Liver (tissue), 9 donors: ENCODE results near the gene GSTT2B. TPM values are rescaled to one million over a fixed set of nuclear protein-coding genes. Genes with fewer than 3 reads are reported as not detected.

ENCODE experiments used
- DNase-seq: peaks from one replicate; pipeline ENCODE4 v3.0.0-alpha.2; 2017; ENCODE audit warnings: low spot score
- H3K27ac ChIP-seq, 2 donors: one replicate each; pipeline ENCODE4 v1.7.0; 2013; ENCODE audit warnings: inconsistent platforms in 2 of 2, low read length in 2 of 2, control low read depth in 1 of 2, low read depth in 1 of 2, mild to moderate bottlenecking in 1 of 2
- H3K27me3 ChIP-seq, 4 donors: one replicate each; pipeline versions ENCODE4 v1.6.1 to v1.7.0; 2013; ENCODE audit warnings: low read length in 3 of 4, inconsistent platforms in 1 of 4, mild to moderate bottlenecking in 1 of 4, moderate library complexity in 1 of 4; ENCODE audit not compliant: control insufficient read depth in 4 of 4, insufficient read depth in 4 of 4
- H3K36me3 ChIP-seq, 4 donors: one replicate each; pipeline versions ENCODE4 v1.6.1 to v1.7.0; 2013; ENCODE audit warnings: low read length in 3 of 4, mild to moderate bottlenecking in 3 of 4, low read depth in 1 of 4, moderate library complexity in 1 of 4; ENCODE audit not compliant: control insufficient read depth in 4 of 4, insufficient read depth in 3 of 4
- H3K4me1 ChIP-seq, 4 donors: one replicate each; pipeline versions ENCODE4 v1.6.1 to v1.7.0; 2013; ENCODE audit warnings: low read length in 3 of 4, mild to moderate bottlenecking in 3 of 4, moderate library complexity in 1 of 4; ENCODE audit not compliant: control insufficient read depth in 4 of 4, insufficient read depth in 4 of 4
- H3K4me3 ChIP-seq, 3 donors: one replicate each; pipeline versions ENCODE4 v1.6.1 to v1.7.0; 2013; ENCODE audit warnings: low read length in 3 of 3, control low read depth in 1 of 3, low read depth in 1 of 3, mild to moderate bottlenecking in 1 of 3
- H3K9ac ChIP-seq, 2 donors: one replicate each; pipeline ENCODE4 v1.7.0; 2013; ENCODE audit warnings: low read length in 2 of 2, mild to moderate bottlenecking in 2 of 2, moderate library complexity in 2 of 2, control low read depth in 1 of 2, low read depth in 1 of 2
- H3K9me3 ChIP-seq, 4 donors: one replicate each; pipeline versions ENCODE4 v1.6.1 to v1.7.0; 2013; ENCODE audit warnings: low read length in 3 of 4; ENCODE audit not compliant: control insufficient read depth in 4 of 4
- ATF3 ChIP-seq: IDR thresholded peaks from 2 replicates; pipeline ENCODE4 v1.6.1; 2016; ENCODE audit warnings: antibody characterized with exemption
- EGR1 ChIP-seq, 2 donors: IDR thresholded peaks; 2 replicates each; pipeline ENCODE4 v1.6.1; 2016 to 2018; ENCODE audit warnings: antibody characterized with exemption in 2 of 2, low read depth in 2 of 2
- FOXA1 ChIP-seq: IDR thresholded peaks from 2 replicates; pipeline ENCODE4 v1.6.1; 2016; ENCODE audit warnings: antibody characterized with exemption
- FOXA2 ChIP-seq: IDR thresholded peaks from 2 replicates; pipeline ENCODE4 v1.6.1; 2016; ENCODE audit warnings: antibody characterized with exemption
- GABPA ChIP-seq, 2 donors: IDR thresholded peaks in 1 of 2; conservative IDR thresholded peaks in 1 of 2; 2 replicates each; pipeline ENCODE4 v1.6.1; 2016; ENCODE audit warnings: antibody characterized with exemption in 2 of 2, mild to moderate bottlenecking in 1 of 2, moderate library complexity in 1 of 2
- HNF4A ChIP-seq, 2 donors: conservative IDR thresholded peaks; 2 replicates each; pipeline ENCODE4 v1.6.1; 2016; ENCODE audit warnings: antibody characterized with exemption in 2 of 2, mild to moderate bottlenecking in 2 of 2
- HNF4G ChIP-seq: IDR thresholded peaks from 2 replicates; pipeline ENCODE4 v1.6.1; 2016; ENCODE audit warnings: antibody characterized with exemption
- JUND ChIP-seq, 2 donors: IDR thresholded peaks; 2 replicates each; pipeline ENCODE4 v1.6.1; 2016; ENCODE audit warnings: antibody characterized with exemption in 2 of 2
- MAX ChIP-seq: IDR thresholded peaks from 2 replicates; pipeline ENCODE4 v1.6.1; 2016; ENCODE audit warnings: antibody characterized with exemption
- NR2F2 ChIP-seq: IDR thresholded peaks from 2 replicates; pipeline ENCODE4 v1.6.1; 2016; ENCODE audit warnings: antibody characterized with exemption
- RAD21 ChIP-seq, 2 donors: IDR thresholded peaks; 2 replicates each; pipeline ENCODE4 v1.6.1; 2016; ENCODE audit warnings: antibody characterized with exemption in 2 of 2, mild to moderate bottlenecking in 2 of 2
- REST ChIP-seq: IDR thresholded peaks from 2 replicates; pipeline ENCODE4 v1.6.1; 2016; ENCODE audit warnings: antibody characterized with exemption, mild to moderate bottlenecking
- RXRA ChIP-seq, 2 donors: IDR thresholded peaks; 2 replicates each; pipeline ENCODE4 v1.6.1; 2017 to 2018; ENCODE audit warnings: antibody characterized with exemption in 2 of 2, mild to moderate bottlenecking in 1 of 2
- SP1 ChIP-seq: IDR thresholded peaks from 2 replicates; pipeline ENCODE4 v1.6.1; 2018; ENCODE audit warnings: antibody characterized with exemption, mild to moderate bottlenecking
- TAF1 ChIP-seq: conservative IDR thresholded peaks from 2 replicates; pipeline ENCODE4 v1.6.1; 2016; ENCODE audit warnings: antibody characterized with exemption, mild to moderate bottlenecking
- YY1 ChIP-seq: IDR thresholded peaks from 2 replicates; pipeline ENCODE4 v1.6.1; 2016; ENCODE audit warnings: antibody characterized with exemption, mild to moderate bottlenecking
- ZBTB33 ChIP-seq: IDR thresholded peaks from 2 replicates; pipeline ENCODE4 v1.6.1; 2016; ENCODE audit warnings: antibody characterized with exemption
- WGBS: extraction: QIAGEN DNeasy Blood & Tissue Kit; methylation state at CpG from one replicate; pipeline ENCODE4 v1.1.7; 2013; 5-methylcytosine and 5-hydroxymethylcytosine counted together
- polyA plus RNA-seq, 2 donors: library from polyadenylated mRNA; stranded (reverse) in 1 of 2; unstranded in 1 of 2; fragments of 200-250 nt in 1 of 2; fragments of >200 nt in 1 of 2; fragmentation: Nextera tagmentation in 1 of 2; extraction: Ambion mirVana in 1 of 2; gene quantifications; one replicate each; pipeline versions ENCODE4 v1.2.1 to v1.2.3, GENCODE V29; 2013 to 2015
- total RNA-seq, 2 donors: library from RNA; depleted of rRNA; stranded (reverse); fragments of >200 nt; gene quantifications; one replicate each; pipeline ENCODE4 v1.2.3, GENCODE V29; 2014
- TF ChIP-seq, protein P1 (sequence below): fragments of 150-350 bp; IDR thresholded peaks from 2 replicates; pipeline ENCODE4 v1.5.1; 2017; ENCODE audit warnings: improper control_type of control experiment, low read depth, low read length; ENCODE audit not compliant: missing input control
- donor health status: healthy.
- donor health status: healthy.
- donor health status: healthy.
- donor health status: healthy.
- donor health status: healthy.

GSTT2B gene
- total and polyA plus RNA-seq, 4 donors = 8.0 to 16.8 (median 11.3) TPM

DNA sequence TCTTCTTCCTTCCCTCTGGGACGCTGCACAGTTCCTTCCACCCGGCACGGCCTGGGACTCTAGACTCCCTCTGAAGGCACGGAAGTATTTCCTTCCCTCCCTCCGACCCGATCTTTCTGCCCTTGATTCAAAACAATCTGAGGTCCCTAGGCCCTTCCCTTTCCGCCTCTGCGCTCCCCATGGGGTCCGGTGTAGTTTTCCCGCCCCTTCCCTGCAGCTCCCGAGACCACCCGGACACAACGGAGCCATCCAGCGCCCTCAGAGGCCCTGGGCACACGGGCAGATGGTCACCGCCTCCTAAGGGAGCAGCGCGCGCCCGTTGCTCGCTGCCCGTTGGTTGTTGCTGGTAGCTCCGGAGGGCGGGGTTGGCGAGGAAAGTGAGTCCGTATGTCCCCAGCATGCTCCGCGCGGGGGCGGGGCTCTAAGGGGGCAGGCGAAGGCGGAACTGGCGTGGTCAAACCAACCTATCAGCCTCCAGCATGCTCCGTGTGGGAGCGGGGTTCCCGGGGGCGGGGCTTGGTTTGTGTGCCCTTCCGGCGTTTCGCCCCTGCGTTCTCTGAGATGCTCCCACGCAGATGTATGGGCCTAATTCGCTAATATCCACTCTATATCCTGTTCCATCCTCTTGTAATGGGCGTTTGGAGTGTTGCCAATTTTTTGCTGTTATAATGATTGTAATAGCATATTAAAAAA lies 47.2 kb downstream of the GSTT2B start (continued):
- TF ChIP-seq RAD21 (IDR thresholded peaks at IDR 0.05) (peak in 1 of 2 donors; percentile 32), JUND (IDR thresholded peaks at IDR 0.05) (no peak), MAX (peak; percentile 88), ZBTB33 (no peak), TAF1 (no peak), NR2F2 (no peak), EGR1 (IDR thresholded peaks at IDR 0.05; ENCODE audit: low read depth in 2 of 2) (peak in 1 of 2 donors; percentile 44)

- DNase-seq = no peak
- peaks cover 0 to 23% (median 6%) of the 10 kb centered on the region in 4 donors for H3K4me1 ChIP-seq
- WGBS = 5% methylated on average over 1 of the region's 1 CpG
- H3K27ac ChIP-seq = peak overlapping the region; percentile 72 to 79
- H3K9ac ChIP-seq = peak overlapping the region; percentile 45 to 73
- peak overlapping the region; percentile 45 to 62 (median 58) for H3K4me3 ChIP-seq
- H3K27me3 ChIP-seq = no peaks in the 10 kb centered on the region
- TF ChIP-seq ATF3 = no peak
- TF ChIP-seq HNF4A (conservative IDR thresholded peaks at IDR 0.05) = no peak
- TF ChIP-seq JUND (IDR thresholded peaks at IDR 0.05) = no peak
- no peak for TF ChIP-seq SP1
- TF ChIP-seq, protein P1, sequence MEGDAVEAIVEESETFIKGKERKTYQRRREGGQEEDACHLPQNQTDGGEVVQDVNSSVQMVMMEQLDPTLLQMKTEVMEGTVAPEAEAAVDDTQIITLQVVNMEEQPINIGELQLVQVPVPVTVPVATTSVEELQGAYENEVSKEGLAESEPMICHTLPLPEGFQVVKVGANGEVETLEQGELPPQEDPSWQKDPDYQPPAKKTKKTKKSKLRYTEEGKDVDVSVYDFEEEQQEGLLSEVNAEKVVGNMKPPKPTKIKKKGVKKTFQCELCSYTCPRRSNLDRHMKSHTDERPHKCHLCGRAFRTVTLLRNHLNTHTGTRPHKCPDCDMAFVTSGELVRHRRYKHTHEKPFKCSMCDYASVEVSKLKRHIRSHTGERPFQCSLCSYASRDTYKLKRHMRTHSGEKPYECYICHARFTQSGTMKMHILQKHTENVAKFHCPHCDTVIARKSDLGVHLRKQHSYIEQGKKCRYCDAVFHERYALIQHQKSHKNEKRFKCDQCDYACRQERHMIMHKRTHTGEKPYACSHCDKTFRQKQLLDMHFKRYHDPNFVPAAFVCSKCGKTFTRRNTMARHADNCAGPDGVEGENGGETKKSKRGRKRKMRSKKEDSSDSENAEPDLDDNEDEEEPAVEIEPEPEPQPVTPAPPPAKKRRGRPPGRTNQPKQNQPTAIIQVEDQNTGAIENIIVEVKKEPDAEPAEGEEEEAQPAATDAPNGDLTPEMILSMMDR = no peak
- no peak for TF ChIP-seq GABPA (IDR thresholded peaks at IDR 0.05 in 1 of 2, conservative IDR thresholded peaks at IDR 0.05 in 1 of 2)
- TF ChIP-seq ZBTB33 = no peak
- TF ChIP-seq RXRA (IDR thresholded peaks at IDR 0.05) = no peak
- TF ChIP-seq FOXA2 = no peak
- no peak for TF ChIP-seq NR2F2
- TF ChIP-seq MAX = no peak
- TF ChIP-seq REST = no peak
- TF ChIP-seq TAF1 = no peak
- TF ChIP-seq HNF4G = no peak
- no peak for TF ChIP-seq FOXA1
- no peak for TF ChIP-seq EGR1 (IDR thresholded peaks at IDR 0.05; ENCODE audit: low read depth in 2 of 2)
- no peak for TF ChIP-seq RAD21 (IDR thresholded peaks at IDR 0.05)
- no peak for TF ChIP-seq YY1
- H3K36me3 ChIP-seq = no peaks in the 10 kb centered on the region
- no peaks in the 10 kb centered on the region for H3K9me3 ChIP-seq
Observed at GRCh38 chr22:23913306-23913660, 47.7 kb downstream of the GSTT2B start.
